Measurements from ENCODE around the gene EIF5AL1.
"Not testable (repeated sequence)": the region's sequence is repeated elsewhere in the genome, so short reads cannot be mapped to it uniquely, and the experiment has no call there.

Gene EIF5AL1

GRCh38 chr10:79516532-79517205 is 4.3 kb downstream of the EIF5AL1 start:
- DNase-seq = peak in 2 of 3 donors; percentile 3 to 33

GRCh38 chr10:79517567-79517966 is 5.2 kb downstream of the EIF5AL1 start:
- not testable (repeated sequence) for DNase-seq

- not testable (repeated sequence) for DNase-seq
Measured at GRCh38 chr10:79521751-79522150, 9.4 kb downstream of the EIF5AL1 start.

- DNase-seq = not testable (repeated sequence)
Measured at GRCh38 chr10:79522464-79522863, 10.1 kb downstream of the EIF5AL1 start.

- not testable (repeated sequence) for DNase-seq
Measured at GRCh38 chr10:79523157-79523853, 11.0 kb downstream of the EIF5AL1 start.

- not testable (repeated sequence) for DNase-seq
Measured at GRCh38 chr10:79525049-79525710, 12.8 kb downstream of the EIF5AL1 start.

- not testable (repeated sequence) for DNase-seq
Measured at GRCh38 chr10:79528261-79528660, 15.9 kb downstream of the EIF5AL1 start.

DNA sequence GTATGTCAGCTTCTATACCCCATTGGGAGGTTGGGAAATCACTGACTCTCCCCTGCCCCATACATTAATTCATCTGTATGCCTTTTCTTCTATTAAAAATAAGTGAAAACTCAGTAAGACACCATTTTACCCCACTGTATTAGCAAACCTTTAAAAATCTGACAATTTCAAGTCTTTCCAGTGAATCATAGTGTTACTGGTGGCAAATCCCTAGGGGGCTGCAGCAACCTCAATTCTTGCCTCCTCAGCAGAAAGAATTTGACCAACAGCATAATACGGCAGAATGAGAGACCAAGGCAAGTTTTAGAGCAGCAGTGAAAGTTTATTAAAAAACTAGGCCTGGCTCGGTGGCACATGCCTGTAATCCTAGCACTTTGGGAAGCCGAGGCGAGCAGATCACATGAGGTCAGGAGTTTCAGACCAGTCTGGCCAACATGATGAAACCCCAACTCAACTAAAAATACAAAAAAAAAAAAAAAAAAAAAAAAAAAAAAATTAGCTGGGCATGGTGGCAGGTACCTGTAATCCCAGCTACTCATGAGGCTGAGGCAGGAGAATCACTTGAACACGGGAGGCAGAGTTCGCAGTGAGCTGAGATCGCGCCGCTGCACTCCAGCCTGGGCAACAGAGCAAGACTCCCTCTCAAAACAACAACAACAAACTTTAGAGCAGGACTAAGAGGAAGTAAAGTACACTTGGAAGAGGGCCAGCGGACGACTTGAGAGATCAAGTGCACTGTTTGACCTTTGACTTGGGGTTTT is 21.0 kb downstream of the EIF5AL1 start:
- peak; percentile 32 to 56 (median 41) for DNase-seq

DNA sequence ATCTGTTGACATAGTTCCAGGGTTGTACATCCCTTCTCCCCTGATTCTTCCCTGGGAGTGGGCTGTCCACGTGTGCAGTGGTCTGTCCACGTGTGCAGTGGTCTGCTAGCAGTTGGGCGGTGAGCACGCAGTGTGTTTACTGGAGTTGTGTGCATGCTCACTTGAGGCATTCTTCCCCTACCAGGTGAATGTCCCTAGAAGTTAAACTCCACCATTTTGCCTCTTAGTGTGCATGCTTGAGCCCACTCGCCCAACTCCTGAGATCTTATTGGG is 21.5 kb downstream of the EIF5AL1 start:
- not testable (repeated sequence) for DNase-seq

- not testable (repeated sequence) for DNase-seq
Measured at GRCh38 chr10:79538311-79538710, 26.0 kb downstream of the EIF5AL1 start.

DNA sequence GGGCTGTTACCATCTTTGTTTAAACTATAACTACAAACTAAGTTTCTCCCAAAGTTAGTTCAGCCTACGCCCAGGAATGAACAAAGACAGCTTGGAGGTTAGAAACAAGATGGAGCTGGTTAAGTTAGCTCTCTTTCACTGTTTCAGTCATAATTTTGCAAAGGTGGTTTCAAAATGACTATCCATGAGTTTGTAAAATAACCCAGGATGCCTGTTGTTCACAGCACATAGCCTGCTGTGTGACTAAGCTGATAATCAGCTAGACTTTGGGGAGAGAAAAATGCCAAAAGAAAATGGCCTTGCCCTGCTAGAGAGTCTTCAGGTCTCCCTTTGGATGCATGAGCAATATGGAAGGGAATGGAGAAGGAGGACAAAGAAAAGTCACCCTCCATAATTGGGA is 28.6 kb downstream of the EIF5AL1 start:
- not testable (repeated sequence) for DNase-seq

DNA sequence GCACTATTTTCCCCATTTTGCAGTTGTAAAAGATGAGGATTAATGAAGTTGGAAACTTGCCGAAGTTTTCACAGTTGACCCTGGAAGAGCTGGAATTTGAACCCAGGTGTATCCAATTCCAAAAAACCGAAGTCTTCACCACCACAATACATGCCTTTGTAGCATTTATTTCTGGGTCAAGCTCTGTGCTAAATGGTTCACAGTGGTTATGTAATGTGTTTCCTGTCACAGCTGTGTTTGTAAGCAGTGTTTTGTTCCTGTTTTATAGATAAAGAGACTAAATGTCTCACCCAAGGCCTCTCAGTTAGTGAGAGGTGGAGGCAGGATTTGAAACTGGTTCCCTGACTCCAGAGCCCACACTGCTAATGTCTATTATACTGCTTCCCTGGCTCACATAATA is 30.3 kb downstream of the EIF5AL1 start:
- DNase-seq = peak; percentile 33 to 70 (median 51)

DNA sequence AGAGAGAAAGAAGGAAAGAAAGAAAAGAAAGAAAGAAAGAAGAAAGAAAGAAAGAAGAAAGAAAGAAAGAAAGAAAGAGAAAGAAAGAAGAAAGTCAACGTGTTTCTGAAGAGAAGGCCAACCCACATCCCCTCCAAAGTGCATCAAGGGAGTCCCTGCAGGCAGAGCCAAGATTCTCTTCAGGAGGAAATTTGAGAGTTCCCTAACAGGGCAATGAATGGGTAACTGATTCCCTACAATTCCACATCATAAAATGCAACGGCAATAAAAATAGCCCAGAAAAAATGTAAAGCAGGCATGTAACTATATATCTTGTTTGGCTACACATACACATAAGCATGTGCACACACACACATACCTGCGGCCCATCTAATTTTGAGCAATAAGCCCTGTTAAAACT is 32.1 kb downstream of the EIF5AL1 start:
- DNase-seq = not testable (repeated sequence)

DNA sequence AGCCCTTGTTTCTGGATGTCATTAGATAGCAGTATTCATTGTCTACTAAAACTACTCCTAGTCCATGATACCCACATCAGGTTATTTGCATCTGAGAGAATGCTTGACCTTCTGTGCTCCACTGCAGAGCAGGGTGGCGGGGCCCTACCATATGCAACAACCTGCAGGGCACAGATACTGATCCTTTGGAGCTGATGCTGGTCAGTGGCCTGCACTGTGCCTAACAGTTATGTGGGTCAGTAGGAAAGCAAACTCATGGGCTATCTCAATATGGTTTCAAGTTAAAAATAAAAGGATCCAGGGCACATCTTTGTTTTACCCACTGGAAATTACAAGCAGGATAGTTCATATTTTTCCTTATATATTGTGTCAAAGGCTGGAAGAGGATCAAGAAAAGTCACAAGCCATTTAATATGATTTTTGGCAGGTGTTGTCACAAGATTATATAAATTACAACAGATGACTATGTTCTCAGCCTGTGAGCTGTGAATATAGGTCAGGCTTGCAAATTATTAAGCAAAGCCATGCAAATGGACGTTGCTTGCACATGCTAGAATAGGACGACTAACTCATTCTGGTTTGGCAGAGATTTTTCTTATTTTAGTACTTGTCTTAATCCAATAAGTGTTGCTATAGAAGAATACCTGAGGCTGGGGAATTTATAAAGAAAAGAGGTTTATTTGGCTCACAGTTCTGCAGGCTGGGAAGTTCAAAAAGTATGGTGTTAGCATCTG is 32.8 kb downstream of the EIF5AL1 start:
- not testable (repeated sequence) for DNase-seq

DNA sequence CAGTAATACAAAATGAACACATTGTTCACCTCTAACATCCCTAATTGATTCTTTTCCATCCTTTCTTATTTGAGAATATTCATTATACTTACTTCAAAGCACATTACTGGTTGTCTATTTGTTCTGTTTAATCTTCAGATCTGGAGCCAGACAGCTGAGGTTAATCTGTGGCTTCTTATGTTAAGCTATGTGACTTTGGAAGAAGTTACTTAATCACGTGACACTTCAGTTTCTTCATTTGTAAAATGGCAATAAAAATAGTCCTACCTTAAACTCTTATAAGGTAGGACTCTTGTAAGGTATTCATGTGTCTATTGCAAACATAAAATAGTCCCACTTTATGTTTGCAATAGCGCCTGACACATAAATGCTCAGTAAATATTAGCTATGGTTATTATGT is 34.8 kb downstream of the EIF5AL1 start:
- DNase-seq = not testable (repeated sequence)

- peak in 1 of 3 donors; percentile 9 for DNase-seq
Measured at GRCh38 chr10:79547973-79548372, 35.6 kb downstream of the EIF5AL1 start.

DNA sequence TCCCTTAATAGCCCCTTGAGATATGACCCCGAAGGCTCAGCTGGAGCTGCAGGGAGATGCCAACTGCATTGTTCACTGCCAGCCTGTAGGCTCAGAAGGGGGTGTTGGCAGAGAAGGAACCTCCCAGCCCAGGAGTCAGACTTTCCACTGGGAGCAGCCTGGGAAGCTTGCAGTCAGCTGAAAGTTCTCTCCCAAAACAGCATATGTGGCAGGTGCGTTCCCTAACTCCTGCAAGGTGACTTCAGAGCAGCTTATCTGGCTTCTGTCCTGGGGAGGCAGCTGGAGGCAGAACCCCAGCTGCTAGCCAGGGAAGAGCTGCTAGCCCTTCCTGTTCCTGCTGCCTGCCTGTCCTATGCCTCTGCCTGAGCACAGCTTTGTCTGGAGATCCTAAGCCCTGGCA is 39.8 kb downstream of the EIF5AL1 start:
- no peak for DNase-seq

GRCh38 chr10:79555354-79556309 is 43.3 kb downstream of the EIF5AL1 start:
- no peak for DNase-seq

GRCh38 chr10:79556961-79557360 is 44.6 kb downstream of the EIF5AL1 start:
- not testable (repeated sequence) for DNase-seq

- peak in 2 of 3 donors; percentile 22 to 23 for DNase-seq
Measured at GRCh38 chr10:79559726-79560125, 47.4 kb downstream of the EIF5AL1 start.

GRCh38 chr10:79560160-79560709 is 47.9 kb downstream of the EIF5AL1 start, which contains the start of gene SFTPA2:
SFTPA2 (minus strand) TSS chr10:79560407; CDS start chr10:79559483, 924 bp downstream.
- DNase-seq = no peak

Measured in suppressor macrophage treated with lipopolysaccharide for 1 hour (primary cell).